Coronary artery (tissue), 2 donors: ENCODE measurements around the gene CD244.

Experiments
- DNase-seq: peaks from one replicate; pipeline ENCODE4 v3.0.0-alpha.2; 2017; ENCODE audit warnings: low spot score
- H3K27ac ChIP-seq, 2 donors: fragments of 200-600 bp; sonication (generic); one replicate each; pipeline ENCODE4 v1.5.1; 2016 to 2019
- H3K4me3 ChIP-seq: fragments of 200-600 bp; sonication (generic); 2 replicates; pipeline ENCODE4 v1.5.1; 2016; ENCODE audit warnings: mild to moderate bottlenecking, moderate library complexity
- TF ChIP-seq, protein P1 (sequence below): fragments of 200-600 bp; sonication (generic); IDR thresholded peaks from one replicate; pipeline ENCODE4 v1.5.1; 2019; ENCODE audit warnings: antibody characterized with exemption

The CD244 gene

GRCh38 chr1:160823296-160823695 is 39.4 kb downstream of the CD244 start:
- no peak for DNase-seq
- no peak overlapping the region for H3K27ac ChIP-seq
- no peak overlapping the region for H3K4me3 ChIP-seq
- TF ChIP-seq, protein P1, sequence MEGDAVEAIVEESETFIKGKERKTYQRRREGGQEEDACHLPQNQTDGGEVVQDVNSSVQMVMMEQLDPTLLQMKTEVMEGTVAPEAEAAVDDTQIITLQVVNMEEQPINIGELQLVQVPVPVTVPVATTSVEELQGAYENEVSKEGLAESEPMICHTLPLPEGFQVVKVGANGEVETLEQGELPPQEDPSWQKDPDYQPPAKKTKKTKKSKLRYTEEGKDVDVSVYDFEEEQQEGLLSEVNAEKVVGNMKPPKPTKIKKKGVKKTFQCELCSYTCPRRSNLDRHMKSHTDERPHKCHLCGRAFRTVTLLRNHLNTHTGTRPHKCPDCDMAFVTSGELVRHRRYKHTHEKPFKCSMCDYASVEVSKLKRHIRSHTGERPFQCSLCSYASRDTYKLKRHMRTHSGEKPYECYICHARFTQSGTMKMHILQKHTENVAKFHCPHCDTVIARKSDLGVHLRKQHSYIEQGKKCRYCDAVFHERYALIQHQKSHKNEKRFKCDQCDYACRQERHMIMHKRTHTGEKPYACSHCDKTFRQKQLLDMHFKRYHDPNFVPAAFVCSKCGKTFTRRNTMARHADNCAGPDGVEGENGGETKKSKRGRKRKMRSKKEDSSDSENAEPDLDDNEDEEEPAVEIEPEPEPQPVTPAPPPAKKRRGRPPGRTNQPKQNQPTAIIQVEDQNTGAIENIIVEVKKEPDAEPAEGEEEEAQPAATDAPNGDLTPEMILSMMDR, result no peak

DNA sequence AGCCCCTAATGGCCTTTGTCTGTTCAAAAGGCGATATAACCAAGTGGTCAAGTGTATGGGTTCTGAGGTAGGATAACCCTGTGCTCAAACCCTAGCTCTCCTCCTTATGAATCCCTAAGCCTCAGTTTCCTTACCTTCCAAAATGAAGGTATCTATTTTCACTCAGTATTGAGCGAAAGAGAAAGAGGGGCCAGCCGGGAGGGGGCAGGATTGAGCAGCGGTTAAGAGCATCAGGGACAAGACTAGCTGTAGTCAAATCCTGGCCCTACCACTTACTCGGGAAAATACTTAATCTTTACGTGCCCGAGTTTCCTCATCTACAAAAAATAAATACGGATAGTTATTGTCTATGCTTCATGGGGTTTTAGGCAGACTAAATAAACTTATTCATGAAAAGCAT is 41.1 kb downstream of the CD244 start:
- TF ChIP-seq, protein P1, result no peak
- Histone ChIP-seq H3K27ac (no peak overlapping the region), H3K4me3 (no peak overlapping the region)
- no peak for DNase-seq

GRCh38 chr1:160819186-160819585 is 43.5 kb downstream of the CD244 start:
- TF ChIP-seq, protein P1, result no peak
- Histone ChIP-seq H3K4me3 (no peak overlapping the region), H3K27ac (no peak overlapping the region)
- no peak for DNase-seq

DNA sequence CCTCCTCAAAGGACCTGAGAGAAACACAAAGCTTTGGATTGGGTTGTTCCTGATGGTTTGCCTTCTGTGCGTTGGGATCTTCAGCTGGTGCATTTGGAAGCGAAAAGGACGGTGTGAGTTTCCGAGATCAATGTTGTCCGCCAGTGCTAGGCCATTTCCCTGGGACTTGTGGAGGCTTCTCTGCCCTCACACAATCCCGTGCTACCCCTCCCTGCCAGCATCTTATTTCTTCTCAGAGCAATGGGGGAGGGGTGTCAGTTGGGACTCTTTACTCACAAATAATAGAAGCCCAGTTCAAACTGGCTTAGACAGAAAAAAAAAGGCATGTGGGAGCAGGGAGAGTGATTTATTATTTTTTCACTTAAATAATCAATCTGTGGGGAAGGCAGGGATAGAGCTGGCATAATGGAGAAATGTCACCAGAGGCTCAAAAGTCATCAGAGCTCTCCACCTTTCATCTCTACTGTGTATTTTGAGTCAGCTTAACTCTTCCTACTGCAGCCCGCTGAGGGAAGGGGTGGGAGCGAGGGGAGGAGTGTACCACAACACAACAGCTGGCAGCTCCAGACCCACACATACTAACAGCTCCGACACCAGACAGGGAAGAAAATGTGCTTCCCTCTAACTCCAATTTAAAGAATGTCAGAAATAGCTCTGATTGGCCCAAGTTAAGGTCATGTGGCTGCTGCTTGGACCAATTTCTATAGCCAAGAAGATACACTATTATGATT is 44.3 kb downstream of the CD244 start:
- H3K4me3 ChIP-seq, result no peak overlapping the region
- TF ChIP-seq, protein P1, result no peak

GRCh38 chr1:160814856-160815255 is 47.8 kb downstream of the CD244 start:
- no peak overlapping the region for H3K4me3 ChIP-seq
- H3K27ac ChIP-seq, result no peak overlapping the region
- TF ChIP-seq, protein P1, result no peak
- DNase-seq, result no peak

More for the DNA sequence above, 44.3 kb downstream of the CD244 start:
- DNase-seq, result peak; percentile 54
- no peak overlapping the region for H3K27ac ChIP-seq

DNA sequence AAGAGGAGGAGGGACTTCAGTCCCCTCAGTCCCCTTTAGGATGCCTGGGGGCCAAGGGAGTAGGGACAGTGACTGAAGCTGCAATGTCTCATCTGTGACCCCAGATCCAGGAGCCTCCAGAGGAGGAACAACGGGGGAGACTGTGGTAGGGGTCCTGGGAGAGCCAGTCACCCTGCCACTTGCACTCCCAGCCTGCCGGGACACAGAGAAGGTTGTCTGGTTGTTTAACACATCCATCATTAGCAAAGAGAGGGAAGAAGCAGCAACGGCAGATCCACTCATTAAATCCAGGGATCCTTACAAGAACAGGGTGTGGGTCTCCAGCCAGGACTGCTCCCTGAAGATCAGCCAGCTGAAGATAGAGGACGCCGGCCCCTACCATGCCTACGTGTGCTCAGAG is 48.4 kb downstream of the CD244 start:
- DNase-seq, result no peak
- H3K27ac ChIP-seq, result no peak overlapping the region
- TF ChIP-seq, protein P1, result no peak
- H3K4me3 ChIP-seq, result no peak overlapping the region

- no peak overlapping the region for H3K4me3 ChIP-seq
- TF ChIP-seq, protein P1, result no peak
- DNase-seq, result peak; percentile 46
- no peak overlapping the region for H3K27ac ChIP-seq
These were observed 49.5 kb downstream of the CD244 start for GRCh38 chr1:160813215-160813614.
